Vagina (tissue), 2 donors: Measurements from ENCODE around the gene CD40. TPM values are rescaled to one million over a fixed set of nuclear protein-coding genes. Genes with fewer than 3 reads are reported as not detected.

Experiments
- DNase-seq, 2 donors: peaks; one replicate each; pipeline ENCODE4 v3.0.0-alpha.2; 2017; ENCODE audit errors: extremely low spot score in 2 of 2
- H3K27ac ChIP-seq: fragments of 200-600 bp; sonication (generic); one replicate; pipeline ENCODE4 v1.5.1; 2019
- H3K27me3 ChIP-seq: fragments of 200-600 bp; sonication (generic); one replicate; pipeline ENCODE4 v1.5.1; 2019
- H3K36me3 ChIP-seq, 2 donors: fragments of 200-600 bp; sonication (generic); one replicate each; pipeline ENCODE4 v1.5.1; 2017 to 2019
- H3K4me1 ChIP-seq: fragments of 200-600 bp; sonication (generic); one replicate; pipeline ENCODE4 v1.5.1; 2019
- H3K4me3 ChIP-seq, 2 donors: fragments of 200-600 bp; sonication (generic); 1 replicate in 1 of 2; 2 replicates in 1 of 2; pipeline ENCODE4 v1.5.1; 2016 to 2019
- H3K9me3 ChIP-seq: fragments of 200-600 bp; sonication (generic); one replicate; pipeline ENCODE4 v1.5.1; 2019
- CTCF ChIP-seq, 3 experiments: fragments of 450-650 bp in 2 of 3; fragments of 200-600 bp in 1 of 3; sonication (generic) in 1 of 3; IDR thresholded peaks; one replicate each; pipeline ENCODE4 v1.5.1; 2017 to 2019; ENCODE audit warnings: antibody characterized with exemption in 3 of 3, mild to moderate bottlenecking in 2 of 3, moderate library complexity in 2 of 3
- POLR2A ChIP-seq, 2 donors: fragments of 450-650 bp; IDR thresholded peaks; one replicate each; pipeline ENCODE4 v1.6.1; 2017; ENCODE audit warnings: antibody characterized with exemption in 2 of 2, mild to moderate bottlenecking in 2 of 2, moderate library complexity in 2 of 2
- POLR2AphosphoS5 ChIP-seq, 2 donors: sonication (generic); formaldehyde crosslinking; IDR thresholded peaks; one replicate each; pipeline ENCODE4 v1.9.0; 2017; ENCODE audit warnings: antibody characterized with exemption in 2 of 2, mild to moderate bottlenecking in 2 of 2, low read depth in 1 of 2; ENCODE audit not compliant: insufficient read depth in 1 of 2
- intact Hi-C: fragments of 100-400 bp; cut with DNase I; formaldehyde crosslinking; loops from one replicate; pipeline ENCODE4 v1.15.1; 2023
- total RNA-seq: library from RNA; depleted of rRNA; stranded (reverse); fragments of >200 nt; gene quantifications from one replicate; pipeline ENCODE4 v1.2.3, GENCODE V29; 2016

Gene CD40
- total RNA-seq, 1 donor from 2014 or later, result 24.6 TPM

- intact Hi-C loops, result no loop called here
- no peak for DNase-seq
- Histone ChIP-seq H3K4me3 (no peak overlapping the region), H3K27me3 (no peaks in the 10 kb centered on the region), H3K27ac (no peak overlapping the region), H3K36me3 (peaks cover 0 to 13% of the 10 kb centered on the region in 2 donors), H3K9me3 (no peaks in the 10 kb centered on the region), H3K4me1 (no peaks in the 10 kb centered on the region)
- TF ChIP-seq CTCF (IDR thresholded peaks at IDR 0.05) (no peak), POLR2AphosphoS5 (IDR thresholded peaks at IDR 0.05; ENCODE audit: insufficient read depth in 1 of 2, low read depth in 1 of 2) (no peak), POLR2A (IDR thresholded peaks at IDR 0.05) (no peak)
These were observed 9.4 kb downstream of the CD40 start for GRCh38 chr20:46127396-46128010.

- no peaks in the 10 kb centered on the region for H3K4me1 ChIP-seq
- DNase-seq, result no peak
- TF ChIP-seq CTCF (IDR thresholded peaks at IDR 0.05), result peak in 2 of 3 experiments; percentile 24 to 34
- no peak for TF ChIP-seq POLR2AphosphoS5 (IDR thresholded peaks at IDR 0.05; ENCODE audit: insufficient read depth in 1 of 2, low read depth in 1 of 2)
- no peaks in the 10 kb centered on the region for H3K9me3 ChIP-seq
- no peaks in the 10 kb centered on the region for H3K27me3 ChIP-seq
- H3K4me3 ChIP-seq, result no peak overlapping the region
- H3K36me3 ChIP-seq, result peaks cover 0 to 3% of the 10 kb centered on the region in 2 donors
- intact Hi-C loops, result no loop called here
- H3K27ac ChIP-seq, result no peak overlapping the region
These were observed 10.4 kb downstream of the CD40 start for GRCh38 chr20:46128310-46129151.

- Histone ChIP-seq H3K9me3 (no peaks in the 10 kb centered on the region), H3K4me3 (no peak overlapping the region), H3K27ac (no peak overlapping the region), H3K27me3 (no peaks in the 10 kb centered on the region), H3K36me3 (no peaks in the 10 kb centered on the region), H3K4me1 (no peaks in the 10 kb centered on the region)
- TF ChIP-seq CTCF (IDR thresholded peaks at IDR 0.05), result no peak
- TF ChIP-seq POLR2A (IDR thresholded peaks at IDR 0.05), result no peak
- no peak for TF ChIP-seq POLR2AphosphoS5 (IDR thresholded peaks at IDR 0.05; ENCODE audit: insufficient read depth in 1 of 2, low read depth in 1 of 2)
- intact Hi-C loops, result no loop called here
- no peak for DNase-seq
These were observed 11.9 kb downstream of the CD40 start for GRCh38 chr20:46129955-46130481.

GRCh38 chr20:46130534-46130933, 12.4 kb downstream of the CD40 start:
- H3K27me3 ChIP-seq, result no peaks in the 10 kb centered on the region
- TF ChIP-seq POLR2A (IDR thresholded peaks at IDR 0.05) (no peak), POLR2AphosphoS5 (IDR thresholded peaks at IDR 0.05; ENCODE audit: insufficient read depth in 1 of 2, low read depth in 1 of 2) (no peak), CTCF (IDR thresholded peaks at IDR 0.05) (no peak)
- no peak for DNase-seq
- no peak overlapping the region for H3K4me3 ChIP-seq
- no peaks in the 10 kb centered on the region for H3K4me1 ChIP-seq
- intact Hi-C loops, result no loop called here
- no peaks in the 10 kb centered on the region for H3K36me3 ChIP-seq
- H3K9me3 ChIP-seq, result no peaks in the 10 kb centered on the region
- H3K27ac ChIP-seq, result no peak overlapping the region

GRCh38 chr20:46131396-46131795, 13.3 kb downstream of the CD40 start:
- no peaks in the 10 kb centered on the region for H3K9me3 ChIP-seq
- no peak for DNase-seq
- no peaks in the 10 kb centered on the region for H3K4me1 ChIP-seq
- intact Hi-C loops, result no loop called here
- TF ChIP-seq POLR2A (IDR thresholded peaks at IDR 0.05) (no peak), POLR2AphosphoS5 (IDR thresholded peaks at IDR 0.05; ENCODE audit: insufficient read depth in 1 of 2, low read depth in 1 of 2) (no peak), CTCF (IDR thresholded peaks at IDR 0.05) (no peak)
- H3K27me3 ChIP-seq, result no peaks in the 10 kb centered on the region
- H3K36me3 ChIP-seq, result no peaks in the 10 kb centered on the region
- no peak overlapping the region for H3K4me3 ChIP-seq
- no peak overlapping the region for H3K27ac ChIP-seq
